ENCODE measurements around the gene NAPB. TPM values are rescaled to one million over a fixed set of nuclear protein-coding genes. Genes with fewer than 3 reads are reported as not detected.
"Not testable (repeated sequence)": the region's sequence is repeated elsewhere in the genome, so short reads cannot be mapped to it uniquely, and the experiment has no call there.

NAPB gene
- polyA plus RNA-seq, 2 of the 4 experiments (the other 2 are of a cell fraction): 6.2 to 12.7 TPM

DNA sequence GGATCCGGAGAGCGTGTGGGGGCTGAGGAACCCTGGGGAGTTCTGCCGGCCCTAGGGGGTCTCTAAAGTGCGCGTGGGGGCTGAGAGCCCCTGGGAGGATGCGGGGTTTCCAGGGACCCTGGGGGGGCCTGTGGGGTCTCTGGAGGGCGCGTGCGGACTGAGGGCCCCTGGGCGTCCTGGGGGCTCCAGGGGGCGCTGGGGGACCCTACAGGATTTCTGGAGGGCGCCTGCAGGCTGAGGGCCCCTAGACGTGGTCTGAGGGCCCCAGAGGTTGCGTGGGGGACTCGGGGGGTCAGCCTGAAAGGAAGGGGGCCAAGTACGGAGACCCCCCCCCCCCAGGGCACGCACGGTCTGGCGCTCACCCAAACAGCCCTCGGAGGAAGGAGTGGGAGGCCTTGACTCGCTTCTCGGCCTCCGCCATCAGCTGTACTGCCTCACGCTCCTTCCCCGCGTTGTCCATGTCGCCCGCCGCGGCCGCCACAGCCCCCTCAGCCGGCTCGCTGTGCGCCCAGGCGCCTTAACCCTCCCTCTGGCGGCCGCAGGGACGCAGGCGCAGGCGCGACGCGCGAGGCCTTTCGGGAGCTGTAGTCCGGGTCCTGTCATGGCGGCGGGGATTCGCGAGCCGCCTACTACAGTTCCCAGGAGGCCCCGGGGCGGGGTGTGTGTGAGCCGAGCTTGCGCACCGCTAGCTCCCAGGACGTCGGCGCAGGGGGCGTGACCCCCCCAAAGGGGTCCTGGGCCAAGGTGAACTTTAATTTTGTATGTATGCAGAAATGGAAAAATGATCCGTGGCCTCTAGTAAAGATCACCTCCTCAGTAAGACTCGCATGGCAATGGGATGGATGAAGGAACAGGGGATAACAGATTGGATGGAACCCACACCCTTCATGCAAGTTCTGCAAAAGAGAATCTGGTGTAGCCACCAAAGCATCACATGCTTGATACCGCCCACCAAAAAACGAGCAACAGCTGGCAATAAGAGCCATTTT lies at the start of gene NAPB (continued):
- TF ChIP-seq, protein P1, sequence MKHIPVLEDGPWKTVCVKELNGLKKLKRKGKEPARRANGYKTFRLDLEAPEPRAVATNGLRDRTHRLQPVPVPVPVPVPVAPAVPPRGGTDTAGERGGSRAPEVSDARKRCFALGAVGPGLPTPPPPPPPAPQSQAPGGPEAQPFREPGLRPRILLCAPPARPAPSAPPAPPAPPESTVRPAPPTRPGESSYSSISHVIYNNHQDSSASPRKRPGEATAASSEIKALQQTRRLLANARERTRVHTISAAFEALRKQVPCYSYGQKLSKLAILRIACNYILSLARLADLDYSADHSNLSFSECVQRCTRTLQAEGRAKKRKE (CRISPR knock-in tag; IDR thresholded peaks at IDR 0.05; ENCODE audit: low read depth): 0 out of 2 replicates have a peak, but pooled peaks have one; percentile 12
- TF ChIP-seq CBX8 (IDR thresholded peaks at IDR 0.05): no peak
- no peak for TF ChIP-seq MYC (IDR thresholded peaks at IDR 0.05; ENCODE audit: borderline replicate concordance, low read length)
- no peak for TF ChIP-seq ZFP36 (IDR thresholded peaks at IDR 0.05; ENCODE audit: borderline replicate concordance, partially characterized antibody)
- TF ChIP-seq EP300 (IDR thresholded peaks at IDR 0.05): no peak
- 0 out of 2 replicates have a peak, but pooled peaks have one; percentile 40 for TF ChIP-seq HOXB5 (CRISPR knock-in tag; IDR thresholded peaks at IDR 0.05)
- TF ChIP-seq ESRRA (IDR thresholded peaks at IDR 0.05; ENCODE audit: borderline replicate concordance, low read length): no peak
- no peak for TF ChIP-seq CEBPB (IDR thresholded peaks at IDR 0.05)
- no peak for TF ChIP-seq NPAS2 (CRISPR knock-in tag; IDR thresholded peaks at IDR 0.05; ENCODE audit: borderline replicate concordance)
- TF ChIP-seq, protein P2, sequence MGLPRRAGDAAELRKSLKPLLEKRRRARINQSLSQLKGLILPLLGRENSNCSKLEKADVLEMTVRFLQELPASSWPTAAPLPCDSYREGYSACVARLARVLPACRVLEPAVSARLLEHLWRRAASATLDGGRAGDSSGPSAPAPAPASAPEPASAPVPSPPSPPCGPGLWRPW (IDR thresholded peaks at IDR 0.05): no peak
- no peak for TF ChIP-seq CHD2 (IDR thresholded peaks at IDR 0.05; ENCODE audit: low read length, partially characterized antibody)
- TF ChIP-seq, protein P3, sequence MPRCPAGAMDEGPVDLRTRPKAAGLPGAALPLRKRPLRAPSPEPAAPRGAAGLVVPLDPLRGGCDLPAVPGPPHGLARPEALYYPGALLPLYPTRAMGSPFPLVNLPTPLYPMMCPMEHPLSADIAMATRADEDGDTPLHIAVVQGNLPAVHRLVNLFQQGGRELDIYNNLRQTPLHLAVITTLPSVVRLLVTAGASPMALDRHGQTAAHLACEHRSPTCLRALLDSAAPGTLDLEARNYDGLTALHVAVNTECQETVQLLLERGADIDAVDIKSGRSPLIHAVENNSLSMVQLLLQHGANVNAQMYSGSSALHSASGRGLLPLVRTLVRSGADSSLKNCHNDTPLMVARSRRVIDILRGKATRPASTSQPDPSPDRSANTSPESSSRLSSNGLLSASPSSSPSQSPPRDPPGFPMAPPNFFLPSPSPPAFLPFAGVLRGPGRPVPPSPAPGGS (IDR thresholded peaks at IDR 0.05): 0 out of 3 replicates have a peak, but pooled peaks have one; percentile 59
- TF ChIP-seq MAFK (IDR thresholded peaks at IDR 0.05; ENCODE audit: partially characterized antibody): no peak
- TF ChIP-seq ZNF302 (CRISPR knock-in tag; IDR thresholded peaks at IDR 0.05): no peak
- peak; percentile 89 for TF ChIP-seq POLR2A (IDR thresholded peaks at IDR 0.05; ENCODE audit: low read length)
- TF ChIP-seq GATA3 (IDR thresholded peaks at IDR 0.05; ENCODE audit: borderline replicate concordance): no peak
- no peak for TF ChIP-seq RAD21 (conservative IDR thresholded peaks at IDR 0.05 in 1 of 2, IDR thresholded peaks at IDR 0.05 in 1 of 2)
- no peak for TF ChIP-seq CHD4 (IDR thresholded peaks at IDR 0.05; ENCODE audit: borderline replicate concordance)

DNA sequence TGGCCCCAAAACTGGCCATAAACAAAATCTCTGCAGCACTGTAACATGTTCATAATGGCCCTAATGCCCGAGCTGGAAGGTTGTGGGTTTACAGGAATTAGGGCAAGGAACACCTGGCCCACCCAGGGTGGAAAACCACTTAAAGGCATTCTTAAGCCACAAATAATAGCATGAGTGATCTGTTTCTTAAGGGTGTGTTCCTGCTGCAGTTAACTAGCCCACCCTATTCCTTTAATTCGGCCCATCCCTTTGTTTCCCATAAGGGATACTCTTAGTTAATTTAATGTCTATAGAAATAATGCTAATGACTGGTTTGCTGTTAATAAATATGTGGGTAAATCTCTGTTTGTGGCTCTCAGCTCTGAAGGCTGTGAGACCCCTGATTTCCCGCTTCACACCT lies 45.7 kb upstream of the NAPB start:
- FAIRE-seq; H3K4me3 ChIP-seq; DNase-seq (ENCODE audit: low read depth in 1 of 2, low spot score in 1 of 2); POLR2A ChIA-PET; H3K27ac ChIP-seq; ATAC-seq; H3K4me2 ChIP-seq; H3K4me1 ChIP-seq: not testable (repeated sequence)
- 2% methylated on average over 3 of the region's 3 CpGs for WGBS (ENCODE audit: missing lambda C conversion rate)
- CTCF ChIA-PET: interaction anchor here (0.6 to 1.0 kb wide), 2 partner anchors 27 to 35 kb away, joined by 3 read pairs; no protein-coding TSS in a partner anchor
- H3K9me3 ChIP-seq: peaks cover 20% of the 10 kb centered on the region

DNA sequence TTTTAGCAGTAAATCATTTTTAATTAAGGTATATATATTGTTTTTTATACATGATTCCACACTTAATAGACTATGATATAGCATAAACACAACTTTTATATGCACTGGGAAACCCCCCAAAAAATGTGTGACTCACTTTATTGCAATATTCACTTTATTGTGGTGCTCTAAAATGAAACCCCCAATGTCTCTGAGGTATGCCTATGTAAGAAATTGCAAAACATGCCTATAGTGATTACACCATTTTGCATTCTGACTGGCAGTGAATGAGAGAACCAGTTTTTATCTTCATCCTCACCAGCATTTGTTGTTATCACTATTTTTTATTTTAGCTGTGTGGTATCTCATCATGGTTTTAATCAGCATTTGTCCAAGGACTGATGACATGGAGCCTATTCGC lies 39.9 kb upstream of the NAPB start:
- ChIA-PET POLR2A (no interaction called here), CTCF (interaction anchor here (1.0 to 3.3 kb wide), 4 partner anchors 11 to 20 kb away, joined by 3 to 22 read pairs (median 4); no protein-coding TSS in a partner anchor)
- H3K4me2 ChIP-seq: no peak overlapping the region
- TF ChIP-seq, protein P4, sequence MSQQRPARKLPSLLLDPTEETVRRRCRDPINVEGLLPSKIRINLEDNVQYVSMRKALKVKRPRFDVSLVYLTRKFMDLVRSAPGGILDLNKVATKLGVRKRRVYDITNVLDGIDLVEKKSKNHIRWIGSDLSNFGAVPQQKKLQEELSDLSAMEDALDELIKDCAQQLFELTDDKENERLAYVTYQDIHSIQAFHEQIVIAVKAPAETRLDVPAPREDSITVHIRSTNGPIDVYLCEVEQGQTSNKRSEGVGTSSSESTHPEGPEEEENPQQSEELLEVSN (IDR thresholded peaks at IDR 0.05; ENCODE audit: borderline replicate concordance, low read depth): no peak
- TF ChIP-seq RNF2 (IDR thresholded peaks at IDR 0.05; ENCODE audit: borderline replicate concordance, low read depth) (no peak), HDAC2 (IDR thresholded peaks at IDR 0.05) (no peak), EHMT2 (IDR thresholded peaks at IDR 0.05; ENCODE audit: low read depth) (no peak)
- TF ChIP-seq, protein P5, sequence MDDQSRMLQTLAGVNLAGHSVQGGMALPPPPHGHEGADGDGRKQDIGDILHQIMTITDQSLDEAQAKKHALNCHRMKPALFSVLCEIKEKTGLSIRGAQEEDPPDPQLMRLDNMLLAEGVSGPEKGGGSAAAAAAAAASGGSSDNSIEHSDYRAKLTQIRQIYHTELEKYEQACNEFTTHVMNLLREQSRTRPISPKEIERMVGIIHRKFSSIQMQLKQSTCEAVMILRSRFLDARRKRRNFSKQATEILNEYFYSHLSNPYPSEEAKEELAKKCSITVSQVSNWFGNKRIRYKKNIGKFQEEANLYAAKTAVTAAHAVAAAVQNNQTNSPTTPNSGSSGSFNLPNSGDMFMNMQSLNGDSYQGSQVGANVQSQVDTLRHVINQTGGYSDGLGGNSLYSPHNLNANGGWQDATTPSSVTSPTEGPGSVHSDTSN (IDR thresholded peaks at IDR 0.05): no peak
- TF ChIP-seq, protein P6, sequence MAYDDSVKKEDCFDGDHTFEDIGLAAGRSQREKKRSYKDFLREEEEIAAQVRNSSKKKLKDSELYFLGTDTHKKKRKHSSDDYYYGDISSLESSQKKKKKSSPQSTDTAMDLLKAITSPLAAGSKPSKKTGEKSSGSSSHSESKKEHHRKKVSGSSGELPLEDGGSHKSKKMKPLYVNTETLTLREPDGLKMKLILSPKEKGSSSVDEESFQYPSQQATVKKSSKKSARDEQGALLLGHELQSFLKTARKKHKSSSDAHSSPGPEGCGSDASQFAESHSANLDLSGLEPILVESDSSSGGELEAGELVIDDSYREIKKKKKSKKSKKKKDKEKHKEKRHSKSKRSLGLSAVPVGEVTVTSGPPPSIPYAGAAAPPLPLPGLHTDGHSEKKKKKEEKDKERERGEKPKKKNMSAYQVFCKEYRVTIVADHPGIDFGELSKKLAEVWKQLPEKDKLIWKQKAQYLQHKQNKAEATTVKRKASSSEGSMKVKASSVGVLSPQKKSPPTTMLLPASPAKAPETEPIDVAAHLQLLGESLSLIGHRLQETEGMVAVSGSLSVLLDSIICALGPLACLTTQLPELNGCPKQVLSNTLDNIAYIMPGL (CRISPR knock-in tag; IDR thresholded peaks at IDR 0.05; ENCODE audit: borderline replicate concordance): no peak
- H3K27ac ChIP-seq: no peak overlapping the region
- peaks cover 6% of the 10 kb centered on the region; the same call in 1 of the 3 replicates for H3K9me3 ChIP-seq
- FAIRE-seq (no peak), ATAC-seq (no peak), DNase-seq (ENCODE audit: low read depth in 1 of 2, low spot score in 1 of 2) (no peak)
- 14% methylated on average over 1 of the region's 1 CpG for WGBS (ENCODE audit: missing lambda C conversion rate)
- H3K4me3 ChIP-seq: no peak overlapping the region
- no peaks in the 10 kb centered on the region for H3K4me1 ChIP-seq

All from A549 (cell line).